ENCODE measurements around the gene OSR1. TPM values are rescaled to one million over a fixed set of nuclear protein-coding genes. Genes with fewer than 3 reads are reported as not detected.
A peak's percentile ranks its signal among the peaks of the same experiment; 100 is the strongest.

Gene OSR1
- total and polyA plus RNA-seq, 2 of the 4 experiments (the other 2 are of a cell fraction), result 12.4 to 48.0 TPM

- TF ChIP-seq SMC3 (IDR thresholded peaks at IDR 0.05; ENCODE audit: low read depth, low read length) (no peak), POLR2A (IDR thresholded peaks at IDR 0.05; ENCODE audit: low read depth, low read length) (no peak)
These were observed 2.4 kb downstream of the OSR1 start (continued) for GRCh38 chr2:19355931-19356544.

DNA sequence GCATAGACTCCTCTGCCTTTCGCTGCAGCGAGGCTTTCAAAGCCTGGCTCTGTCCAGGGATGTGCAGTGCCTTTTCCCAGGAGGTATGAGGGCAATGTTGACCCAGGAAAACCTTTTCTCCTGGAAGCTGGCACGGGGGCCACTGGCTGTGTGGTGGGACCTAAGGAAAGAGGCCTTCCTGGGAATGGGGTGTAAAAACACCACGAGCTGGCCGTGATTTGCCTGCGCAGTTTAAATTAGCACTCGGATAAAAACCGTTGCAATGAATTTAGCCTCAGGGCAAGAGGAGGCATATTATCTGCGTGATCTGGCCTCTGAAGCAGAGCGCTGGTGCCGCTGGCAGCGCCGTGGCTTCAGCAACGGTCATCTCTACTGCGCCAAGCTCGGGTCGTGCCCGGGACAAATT is 3.0 kb downstream of the OSR1 start:
- Histone ChIP-seq H3K56ac (ENCODE audit: extremely low read depth, insufficient read depth, low read length) (peak overlapping the region; percentile 80; the same call in 1 of the 2 replicates), H2BK15ac (ENCODE audit: low read depth, low read length) (peak overlapping the region; percentile 20; the same call in 1 of the 3 replicates), H2BK5ac (ENCODE audit: low read depth, low read length, poor library complexity, severe bottlenecking) (peak overlapping the region; percentile 72), H3K4me3 (ENCODE audit: insufficient read depth, low read depth, low read length) (peak overlapping the region; percentile 88), H3K79me1 (ENCODE audit: low read depth in 1 of 2, low read length in 2 of 2) (peaks cover 15 to 64% of the 10 kb centered on the region in 2 experiments), H3K27ac (ENCODE audit: insufficient read depth, low read length) (peak overlapping the region; percentile 84), H4K91ac (ENCODE audit: insufficient read depth, low read depth, low read length) (peak overlapping the region; percentile 79), H2AK9ac (replicated peaks; ENCODE audit: low read depth, low read length, poor library complexity) (peak overlapping the region; percentile 87), H4K8ac (ENCODE audit: low read depth in 2 of 2, low read length in 2 of 2) (peak overlapping the region; percentile 44 to 80; a peak in 3 of 4 replicates), H3K23ac (ENCODE audit: low read depth, low read length) (peak overlapping the region; percentile 95), H3K14ac (replicated peaks; ENCODE audit: low read depth, low read length) (peak overlapping the region; percentile 95), H2BK20ac (ENCODE audit: low read depth, low read length) (peak overlapping the region; percentile 43), H3K36me3 (ENCODE audit: control insufficient read depth, insufficient read depth, low read length) (peaks cover 36% of the 10 kb centered on the region), H3K27me3 (ENCODE audit: control insufficient read depth, insufficient read depth, low read length) (no peaks in the 10 kb centered on the region), H2BK120ac (ENCODE audit: low read depth, low read length) (peak overlapping the region; percentile 79), H3K18ac (ENCODE audit: low read depth, low read length) (peak overlapping the region; percentile 56), H2AK5ac (ENCODE audit: low read depth, low read length) (peak overlapping the region; percentile 52), H3K9me3 (ENCODE audit: control insufficient read depth, insufficient read depth, low read length) (no peaks in the 10 kb centered on the region), H3K4ac (ENCODE audit: low read depth, low read length) (peak overlapping the region; percentile 91), H4K20me1 (ENCODE audit: insufficient read depth, low read length) (peaks cover 44% of the 10 kb centered on the region), H4K5ac (ENCODE audit: low read depth, low read length) (peak overlapping the region; percentile 82), H3K4me1 (ENCODE audit: control insufficient read depth, insufficient read depth, low read length) (peaks cover 14% of the 10 kb centered on the region), H3K9me1 (ENCODE audit: insufficient read depth, low read length) (peaks cover 16% of the 10 kb centered on the region), H2AFZ (replicated peaks; ENCODE audit: low read length, poor library complexity) (peak overlapping the region; percentile 77), H3K9ac (ENCODE audit: low read depth, low read length) (peak overlapping the region; percentile 94), H3K4me2 (ENCODE audit: low read depth, low read length) (peak overlapping the region; percentile 92)
- in situ Hi-C loops (cut with MboI; ENCODE audit: low sequenced_read_pairs) (loop anchor here (10.0 kb wide), 1 partner anchor 231 kb away; no protein-coding TSS in a partner anchor), intact Hi-C loops (cut with micrococcal nuclease) (loop anchor here (5.0 kb wide), 2 partner anchors 233 to 368 kb away; no protein-coding TSS in a partner anchor), dilution Hi-C loops (cut with HindIII; ENCODE audit: low sequenced_read_pairs, unreplicated experiment) (no loop called here)
- ATAC-seq (ENCODE audit: low read depth) (no peak; the same call in 1 of the 2 replicates), DNase-seq (peak; percentile 35)
- no TSS peak for BruUV-seq (replicated peaks)
- ChIA-PET CTCF (interaction anchor here (0.6 kb wide), 1 partner anchor 837 kb away, joined by 3 read pairs; no protein-coding TSS in a partner anchor), POLR2A (ENCODE audit: unreplicated experiment) (no interaction called here)
- 25% methylated on average over 15 of the region's 18 CpGs; no CpG with 5 or more reads in 1 of the 2 experiments for WGBS, 2 experiments (ENCODE audit: extremely low coverage in 2 of 2, insufficient read length in 1 of 2)
- TF ChIP-seq CHD1 (IDR thresholded peaks at IDR 0.05; ENCODE audit: low read depth, low read length), result no peak
- TF ChIP-seq BHLHE40 (IDR thresholded peaks at IDR 0.05; ENCODE audit: low read depth, low read length), result no peak
- TF ChIP-seq NFE2L2 (IDR thresholded peaks at IDR 0.05; ENCODE audit: low read depth, low read length), result no peak
- no peak for TF ChIP-seq FOS (IDR thresholded peaks at IDR 0.05; ENCODE audit: low read depth, low read length)
- TF ChIP-seq POLR2A (IDR thresholded peaks at IDR 0.05; ENCODE audit: low read depth, low read length), result no peak
- no peak for TF ChIP-seq MAZ (IDR thresholded peaks at IDR 0.05; ENCODE audit: borderline replicate concordance, low read depth, low read length)
- no peak for TF ChIP-seq RFX5 (IDR thresholded peaks at IDR 0.05; ENCODE audit: low read depth, low read length)

Measured in IMR-90 (cell line).